Esophagus (tissue), 2 donors: Measurements from ENCODE around the gene MARCOL. TPM values are rescaled to one million over a fixed set of nuclear protein-coding genes. Genes with fewer than 3 reads are reported as not detected.

ENCODE experiments used
- H3K27ac ChIP-seq, 2 donors: one replicate each; pipeline ENCODE4 v1.5.1; 2013; ENCODE audit warnings: low read depth in 2 of 2, mild to moderate bottlenecking in 2 of 2, inconsistent platforms in 1 of 2, low read length in 1 of 2, moderate library complexity in 1 of 2
- H3K27me3 ChIP-seq, 2 donors: one replicate each; pipeline ENCODE4 v1.6.1; 2013; ENCODE audit warnings: low read length in 2 of 2, control low read depth in 1 of 2, mild to moderate bottlenecking in 1 of 2; ENCODE audit not compliant: insufficient read depth in 2 of 2, control insufficient read depth in 1 of 2
- H3K36me3 ChIP-seq, 2 donors: one replicate each; pipeline ENCODE4 v1.6.1; 2013; ENCODE audit warnings: low read length in 1 of 2; ENCODE audit not compliant: control insufficient read depth in 2 of 2, insufficient read depth in 2 of 2
- H3K4me1 ChIP-seq, 2 donors: one replicate each; pipeline ENCODE4 v1.6.1; 2013; ENCODE audit warnings: low read length in 1 of 2; ENCODE audit not compliant: control insufficient read depth in 2 of 2, insufficient read depth in 2 of 2
- H3K4me3 ChIP-seq, 2 donors: one replicate each; pipeline ENCODE4 v1.5.1; 2013; ENCODE audit warnings: low read length in 2 of 2, mild to moderate bottlenecking in 2 of 2, low read depth in 1 of 2, moderate library complexity in 1 of 2
- H3K9me3 ChIP-seq, 2 donors: one replicate each; pipeline ENCODE4 v1.6.1; 2013; ENCODE audit warnings: mild to moderate bottlenecking in 2 of 2, low read depth in 1 of 2, low read length in 1 of 2, moderate library complexity in 1 of 2; ENCODE audit not compliant: control insufficient read depth in 2 of 2, insufficient read depth in 1 of 2
- WGBS, 2 donors: extraction: QIAGEN DNeasy Blood & Tissue Kit; methylation state at CpG; one replicate each; pipeline ENCODE4 v1.1.7; 2013; 5-methylcytosine and 5-hydroxymethylcytosine counted together
- polyA plus RNA-seq, 2 donors: library from polyadenylated mRNA; stranded (reverse); fragments of 200-250 nt; gene quantifications; one replicate each; pipeline ENCODE4 v1.2.3, GENCODE V29; 2013
- donor health status: healthy with polysubstance abuse.
- donor health status: Bipolar disorder and iron deficiency.

The MARCOL gene
- polyA plus RNA-seq, 2 donors = not detected

- Histone ChIP-seq H3K9me3 (no peaks in the 10 kb centered on the region), H3K27me3 (no peaks in the 10 kb centered on the region), H3K27ac (no peak overlapping the region), H3K4me3 (no peak overlapping the region), H3K4me1 (no peaks in the 10 kb centered on the region), H3K36me3 (no peaks in the 10 kb centered on the region)
- 40 to 43% methylated on average over 3 of the region's 3 CpGs for WGBS, 2 donors
These were observed 29.1 kb upstream of the MARCOL start for GRCh38 chr5:148209151-148209770.

DNA sequence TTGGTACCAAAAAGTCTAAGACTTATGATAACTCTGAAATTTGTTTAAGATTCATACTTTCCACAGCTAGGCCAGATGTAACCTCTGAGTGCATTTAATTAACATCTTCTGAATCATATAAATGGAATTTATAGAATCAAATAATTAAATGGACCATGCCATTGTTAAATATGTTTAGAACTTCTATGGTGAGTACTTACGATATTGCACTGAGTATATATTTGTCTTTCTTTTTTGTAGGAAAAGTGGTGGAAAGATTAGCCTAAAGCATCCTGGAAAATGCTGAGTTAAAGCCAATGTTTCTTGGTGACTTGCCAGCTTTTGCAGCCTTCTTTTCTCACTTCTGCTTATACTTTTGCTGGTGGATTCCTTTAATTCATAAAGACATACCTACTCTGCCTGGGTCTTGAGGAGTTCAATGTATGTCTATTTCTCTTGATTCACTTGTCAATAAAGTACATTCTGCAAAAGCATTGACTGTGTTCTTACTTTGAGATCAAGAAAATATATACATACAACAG lies 23.6 kb upstream of the MARCOL start:
- H3K27ac ChIP-seq = no peak overlapping the region
- 59% methylated on average over 1 of the region's 1 CpG for WGBS, 2 donors
- no peaks in the 10 kb centered on the region for H3K36me3 ChIP-seq
- no peaks in the 10 kb centered on the region for H3K4me1 ChIP-seq
- H3K27me3 ChIP-seq = no peaks in the 10 kb centered on the region
- no peak overlapping the region for H3K4me3 ChIP-seq
- H3K9me3 ChIP-seq = no peaks in the 10 kb centered on the region

- Histone ChIP-seq H3K4me1 (no peaks in the 10 kb centered on the region), H3K27me3 (no peaks in the 10 kb centered on the region), H3K27ac (no peak overlapping the region), H3K36me3 (no peaks in the 10 kb centered on the region), H3K4me3 (no peak overlapping the region), H3K9me3 (no peaks in the 10 kb centered on the region)
- WGBS, 2 donors = 76 to 87% methylated on average over 6 of the region's 6 CpGs
These were observed 16.8 kb upstream of the MARCOL start for GRCh38 chr5:148221508-148221907.

DNA sequence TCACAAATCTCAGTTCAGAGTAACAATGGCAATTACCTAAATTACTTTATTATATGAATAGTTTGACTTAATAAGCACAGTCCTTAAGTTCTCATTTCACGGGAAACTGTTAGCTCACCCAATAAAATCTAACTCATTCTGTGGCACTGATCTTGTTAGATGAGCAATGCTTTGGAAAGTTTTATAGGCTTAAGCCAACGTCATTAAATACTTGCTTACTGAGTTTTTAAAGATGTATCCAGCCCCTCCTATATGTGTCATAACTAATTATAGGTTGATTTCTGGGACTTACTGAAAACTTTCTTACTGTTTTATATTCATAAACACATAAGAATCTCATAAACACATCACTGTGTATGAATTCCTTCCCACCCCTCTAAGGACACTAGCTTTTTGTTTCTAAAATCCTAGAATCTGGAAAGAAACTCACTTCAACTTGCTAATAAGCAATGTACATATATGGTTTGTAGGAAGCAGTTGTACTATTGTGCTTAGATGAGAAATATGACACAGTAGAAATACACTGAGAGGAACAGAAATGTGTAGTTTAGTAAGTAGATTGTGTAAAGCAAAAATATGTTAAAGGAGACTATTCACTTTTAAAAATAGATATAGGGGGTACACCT lies 14.1 kb upstream of the MARCOL start:
- WGBS, 2 donors = 42 to 49% methylated on average over 2 of the region's 2 CpGs
- Histone ChIP-seq H3K4me3 (no peak overlapping the region), H3K36me3 (no peaks in the 10 kb centered on the region), H3K27me3 (no peaks in the 10 kb centered on the region), H3K27ac (no peak overlapping the region), H3K4me1 (no peaks in the 10 kb centered on the region), H3K9me3 (no peaks in the 10 kb centered on the region)

- 92% methylated on average over 3 of the region's 3 CpGs for WGBS, 2 donors
- Histone ChIP-seq H3K9me3 (no peaks in the 10 kb centered on the region), H3K4me1 (no peaks in the 10 kb centered on the region), H3K36me3 (no peaks in the 10 kb centered on the region), H3K27ac (no peak overlapping the region), H3K27me3 (no peaks in the 10 kb centered on the region), H3K4me3 (no peak overlapping the region)
These were observed 9.8 kb upstream of the MARCOL start for GRCh38 chr5:148228392-148228984.

DNA sequence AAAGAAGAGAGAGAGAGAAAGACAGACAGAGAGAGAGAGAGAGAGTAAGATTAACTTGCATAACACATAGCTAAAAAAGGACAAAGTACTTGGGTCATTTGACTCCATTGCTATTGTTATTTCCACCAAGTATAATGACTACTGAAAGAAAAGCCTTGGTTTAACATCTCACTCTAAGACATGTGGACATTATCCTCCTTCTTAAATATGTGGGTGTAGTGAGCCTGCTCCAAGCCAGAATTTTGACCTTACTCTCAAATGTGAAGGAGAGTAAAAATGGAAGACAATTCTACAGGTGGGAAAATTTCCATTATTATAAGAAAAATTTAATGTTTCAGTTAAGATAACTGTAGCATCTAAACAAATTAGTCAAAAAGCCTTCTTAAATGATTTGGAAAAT lies 8.5 kb upstream of the MARCOL start:
- Histone ChIP-seq H3K36me3 (no peaks in the 10 kb centered on the region), H3K4me3 (no peak overlapping the region), H3K9me3 (no peaks in the 10 kb centered on the region), H3K4me1 (no peaks in the 10 kb centered on the region), H3K27me3 (no peaks in the 10 kb centered on the region), H3K27ac (no peak overlapping the region)

DNA sequence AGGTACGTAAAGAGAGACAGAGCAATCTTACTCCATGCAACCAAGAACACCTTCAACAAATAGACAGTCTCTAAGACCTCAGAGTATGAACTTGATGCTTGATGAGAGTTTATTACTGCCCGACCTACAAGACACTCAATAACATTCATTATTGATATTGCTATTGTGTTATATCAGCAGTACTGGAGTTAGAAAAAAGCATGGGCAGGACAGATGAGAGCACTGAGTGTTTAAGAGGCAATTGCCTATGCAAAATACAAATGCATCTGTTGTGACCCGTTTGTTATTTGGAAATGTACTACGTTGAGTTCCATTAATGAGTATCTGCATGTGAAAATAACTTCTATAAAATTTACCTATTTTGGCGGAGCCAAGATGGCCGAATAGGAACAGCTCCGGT lies 8.1 kb upstream of the MARCOL start:
- whole genome bisulfite sequencing, 2 donors = 93 to 94% methylated on average over 7 of the region's 7 CpGs

GRCh38 chr5:148237785-148238417 lies 424 bp upstream of the MARCOL start:
- Histone ChIP-seq H3K9me3 (no peaks in the 10 kb centered on the region), H3K36me3 (no peaks in the 10 kb centered on the region), H3K4me1 (no peaks in the 10 kb centered on the region), H3K4me3 (no peak overlapping the region), H3K27ac (no peak overlapping the region), H3K27me3 (no peaks in the 10 kb centered on the region)
- 51 to 52% methylated on average over 4 of the region's 4 CpGs for WGBS, 2 donors

More for the DNA sequence above, 8.1 kb upstream of the MARCOL start:
- Histone ChIP-seq H3K27ac (no peak overlapping the region), H3K4me3 (no peak overlapping the region), H3K27me3 (no peaks in the 10 kb centered on the region), H3K9me3 (no peaks in the 10 kb centered on the region), H3K4me1 (no peaks in the 10 kb centered on the region), H3K36me3 (no peaks in the 10 kb centered on the region)

DNA sequence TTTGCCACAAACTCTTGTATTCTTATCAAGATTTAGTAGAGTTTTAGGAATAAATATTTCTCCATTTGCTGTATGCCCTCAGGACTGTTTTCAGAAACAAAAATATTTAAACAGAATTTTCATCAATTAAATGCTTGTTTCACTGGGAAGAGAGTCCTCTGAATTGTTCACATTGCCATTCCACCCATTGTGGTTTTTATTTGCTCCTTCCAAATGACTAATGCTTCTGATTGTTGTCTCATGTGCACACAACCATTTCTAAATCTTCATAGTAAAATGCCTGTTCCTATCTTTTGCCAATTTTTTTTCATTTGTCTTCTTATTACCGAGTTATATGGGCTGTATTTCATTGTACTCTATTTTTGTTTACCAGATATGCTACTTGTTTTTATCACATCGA lies 10.6 kb downstream of the MARCOL start:
- no peaks in the 10 kb centered on the region for H3K27me3 ChIP-seq
- H3K27ac ChIP-seq = no peak overlapping the region
- H3K4me3 ChIP-seq = no peak overlapping the region
- 71 to 77% methylated on average over 2 of the region's 2 CpGs for WGBS, 2 donors
- no peaks in the 10 kb centered on the region for H3K36me3 ChIP-seq
- H3K9me3 ChIP-seq = no peaks in the 10 kb centered on the region
- no peaks in the 10 kb centered on the region for H3K4me1 ChIP-seq
